Measurements from ENCODE around the gene CHST1. TPM values are rescaled to one million over a fixed set of nuclear protein-coding genes. Genes with fewer than 3 reads are reported as not detected.

The CHST1 gene
- total and polyA plus RNA-seq, 4 donors: 6.0 to 31.0 (median 13.1) TPM

DNA sequence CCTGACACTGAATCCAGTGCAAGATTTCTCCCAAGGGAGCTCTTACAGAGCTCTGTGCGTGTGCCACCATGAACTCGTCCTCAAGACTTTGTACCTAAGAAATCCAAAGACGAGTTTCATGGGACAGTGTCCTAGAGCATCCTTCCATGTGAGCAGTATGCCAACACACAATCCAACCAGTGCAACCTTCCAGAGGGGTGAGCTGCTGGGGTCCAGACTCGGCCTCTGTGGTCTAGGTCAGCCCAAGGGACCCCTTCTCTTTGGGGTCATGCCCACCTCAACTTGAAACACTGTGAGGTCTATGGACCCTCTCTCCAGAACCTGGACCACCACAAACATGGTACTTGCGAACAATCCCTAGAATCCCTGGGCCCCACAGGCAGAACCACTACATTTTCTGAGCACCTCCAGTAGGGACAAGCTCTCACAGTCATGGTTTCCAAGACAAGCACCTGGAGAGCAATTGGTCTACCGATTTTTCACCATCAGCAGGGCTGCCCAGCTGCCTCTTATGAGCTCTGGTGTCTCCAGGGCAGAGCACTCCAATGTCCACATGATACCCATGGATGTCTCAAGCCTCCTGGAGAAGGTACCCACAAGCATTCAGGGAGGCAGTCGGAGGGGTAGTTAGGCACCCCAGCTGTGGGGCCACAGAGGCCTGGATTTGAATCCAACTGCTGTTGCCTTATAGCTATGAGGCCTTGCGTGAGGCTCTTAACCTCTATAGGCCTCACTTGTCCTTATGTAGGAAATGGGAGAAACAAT lies 7.7 kb downstream of the CHST1 start:
- Histone ChIP-seq H3K9me3 (ENCODE audit: control insufficient read depth, low read length) (no peaks in the 10 kb centered on the region), H3K27ac (ENCODE audit: low read depth in 1 of 2, low read length in 2 of 2) (no peak overlapping the region), H3K4me3 (ENCODE audit: low read length in 2 of 2) (no peak overlapping the region), H3K4me1 (ENCODE audit: control insufficient read depth in 1 of 2, insufficient read depth in 2 of 2, low read length in 2 of 2) (no peaks in the 10 kb centered on the region), H3K36me3 (ENCODE audit: control insufficient read depth in 1 of 2, insufficient read depth in 2 of 2, low read length in 1 of 2) (no peaks in the 10 kb centered on the region), H3K27me3 (ENCODE audit: control insufficient read depth in 1 of 2, insufficient read depth in 2 of 2, low read length in 1 of 2) (no peaks in the 10 kb centered on the region)
- intact Hi-C loops (cut with DNase I): loop anchor here (5.0 to 10.0 kb wide), 3 partner anchors 73 to 115 kb away; no protein-coding TSS in a partner anchor
- WGBS, 2 donors: 93% methylated on average over 8 of the region's 8 CpGs
- ATAC-seq (ENCODE audit: low FRiP score): no peak
- peak; percentile 7 to 45 for DNase-seq

DNA sequence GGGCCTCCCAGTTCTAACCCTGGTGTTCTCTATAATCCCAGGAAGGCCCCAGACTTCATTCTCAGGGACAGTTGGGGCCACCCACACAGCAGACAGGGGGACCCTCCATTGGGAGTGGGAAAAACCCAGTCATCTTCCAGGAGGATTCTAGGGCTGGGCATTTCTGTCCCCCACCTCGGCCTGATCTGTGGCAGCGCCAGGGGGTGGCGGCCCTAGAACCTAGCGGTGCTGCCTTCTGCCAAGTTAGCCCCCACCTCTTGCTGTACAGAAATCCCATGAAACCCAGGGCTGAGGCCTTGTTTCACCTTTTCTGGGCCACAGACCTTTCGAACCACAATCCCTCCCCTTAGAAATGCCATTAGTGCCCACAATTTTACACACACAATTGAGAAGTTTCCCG lies 9.6 kb downstream of the CHST1 start:
- Histone ChIP-seq H3K36me3 (ENCODE audit: control insufficient read depth in 1 of 2, insufficient read depth in 2 of 2, low read length in 1 of 2) (no peaks in the 10 kb centered on the region), H3K4me3 (ENCODE audit: low read length in 2 of 2) (no peak overlapping the region), H3K9me3 (ENCODE audit: control insufficient read depth, low read length) (no peaks in the 10 kb centered on the region), H3K27me3 (ENCODE audit: control insufficient read depth in 1 of 2, insufficient read depth in 2 of 2, low read length in 1 of 2) (no peaks in the 10 kb centered on the region), H3K4me1 (ENCODE audit: control insufficient read depth in 1 of 2, insufficient read depth in 2 of 2, low read length in 2 of 2) (no peaks in the 10 kb centered on the region), H3K27ac (ENCODE audit: low read depth in 1 of 2, low read length in 2 of 2) (no peak overlapping the region)
- peak in 1 of 2 donors; percentile 21 for DNase-seq
- 94 to 97% methylated on average over 6 of the region's 6 CpGs for whole genome bisulfite sequencing, 2 donors
- intact Hi-C loops (cut with DNase I): loop anchor here (2.0 to 10.0 kb wide), 5 partner anchors 71 to 285 kb away; no protein-coding TSS in a partner anchor
- ATAC-seq (ENCODE audit: low FRiP score): no peak

DNA sequence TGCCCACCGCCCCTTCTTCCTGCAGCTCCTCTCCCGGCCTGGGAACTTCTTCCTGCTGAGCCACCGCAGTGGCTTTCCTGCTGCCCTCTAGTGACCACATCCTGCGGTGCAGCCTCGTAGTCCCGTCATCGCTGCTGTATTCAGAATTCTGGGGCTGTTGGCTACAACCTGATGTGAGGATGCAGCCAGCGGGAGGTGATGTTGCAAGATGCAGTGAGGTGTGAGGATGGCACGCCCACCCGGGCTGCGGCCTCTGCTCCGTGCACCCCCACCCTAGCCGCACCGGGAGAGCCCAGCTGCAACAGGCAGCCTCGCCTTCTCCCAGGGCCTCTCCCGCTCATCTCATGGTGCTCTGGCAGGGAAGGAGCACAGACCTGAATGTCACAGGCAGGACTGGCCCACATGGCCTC lies 10.1 kb downstream of the CHST1 start:
- Histone ChIP-seq H3K4me3 (ENCODE audit: low read length in 2 of 2) (no peak overlapping the region), H3K4me1 (ENCODE audit: control insufficient read depth in 1 of 2, insufficient read depth in 2 of 2, low read length in 2 of 2) (no peaks in the 10 kb centered on the region), H3K36me3 (ENCODE audit: control insufficient read depth in 1 of 2, insufficient read depth in 2 of 2, low read length in 1 of 2) (no peaks in the 10 kb centered on the region), H3K27ac (ENCODE audit: low read depth in 1 of 2, low read length in 2 of 2) (no peak overlapping the region), H3K27me3 (ENCODE audit: control insufficient read depth in 1 of 2, insufficient read depth in 2 of 2, low read length in 1 of 2) (no peaks in the 10 kb centered on the region), H3K9me3 (ENCODE audit: control insufficient read depth, low read length) (no peaks in the 10 kb centered on the region)
- ATAC-seq (ENCODE audit: low FRiP score) (peak; percentile 82), DNase-seq (peak; percentile 83 to 92)
- WGBS, 2 donors: 15 to 16% methylated on average over 16 of the region's 16 CpGs
- intact Hi-C loops (cut with DNase I): loop anchor here (2.0 to 10.0 kb wide), 5 partner anchors 71 to 285 kb away; no protein-coding TSS in a partner anchor

DNA sequence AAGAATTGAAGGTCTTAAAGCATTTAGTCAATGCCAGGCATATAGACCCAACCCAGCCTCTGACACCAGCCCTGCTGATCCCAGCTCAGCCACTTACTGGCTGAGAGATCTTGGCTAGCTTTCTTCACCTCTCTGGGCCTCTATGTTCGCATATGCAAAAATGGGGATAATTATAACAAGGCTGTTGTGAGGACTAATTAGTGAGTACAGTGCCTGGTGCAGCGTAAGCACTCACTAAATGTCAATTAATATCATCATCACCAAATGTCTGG lies 10.5 kb downstream of the CHST1 start:
- no peaks in the 10 kb centered on the region for H3K9me3 ChIP-seq (ENCODE audit: control insufficient read depth, low read length)
- no peak for ATAC-seq (ENCODE audit: low FRiP score)
- intact Hi-C loops (cut with DNase I): loop anchor here (2.0 to 10.0 kb wide), 5 partner anchors 70 to 284 kb away; no protein-coding TSS in a partner anchor
- peak in 1 of 2 donors; percentile 21 for DNase-seq
- no peak overlapping the region for H3K4me3 ChIP-seq (ENCODE audit: low read length in 2 of 2)
- H3K4me1 ChIP-seq (ENCODE audit: control insufficient read depth in 1 of 2, insufficient read depth in 2 of 2, low read length in 2 of 2): no peaks in the 10 kb centered on the region
- no peaks in the 10 kb centered on the region for H3K36me3 ChIP-seq (ENCODE audit: control insufficient read depth in 1 of 2, insufficient read depth in 2 of 2, low read length in 1 of 2)
- WGBS, 2 donors: 60 to 63% methylated on average over 2 of the region's 2 CpGs
- H3K27me3 ChIP-seq (ENCODE audit: control insufficient read depth in 1 of 2, insufficient read depth in 2 of 2, low read length in 1 of 2): no peaks in the 10 kb centered on the region
- no peak overlapping the region for H3K27ac ChIP-seq (ENCODE audit: low read depth in 1 of 2, low read length in 2 of 2)

DNA sequence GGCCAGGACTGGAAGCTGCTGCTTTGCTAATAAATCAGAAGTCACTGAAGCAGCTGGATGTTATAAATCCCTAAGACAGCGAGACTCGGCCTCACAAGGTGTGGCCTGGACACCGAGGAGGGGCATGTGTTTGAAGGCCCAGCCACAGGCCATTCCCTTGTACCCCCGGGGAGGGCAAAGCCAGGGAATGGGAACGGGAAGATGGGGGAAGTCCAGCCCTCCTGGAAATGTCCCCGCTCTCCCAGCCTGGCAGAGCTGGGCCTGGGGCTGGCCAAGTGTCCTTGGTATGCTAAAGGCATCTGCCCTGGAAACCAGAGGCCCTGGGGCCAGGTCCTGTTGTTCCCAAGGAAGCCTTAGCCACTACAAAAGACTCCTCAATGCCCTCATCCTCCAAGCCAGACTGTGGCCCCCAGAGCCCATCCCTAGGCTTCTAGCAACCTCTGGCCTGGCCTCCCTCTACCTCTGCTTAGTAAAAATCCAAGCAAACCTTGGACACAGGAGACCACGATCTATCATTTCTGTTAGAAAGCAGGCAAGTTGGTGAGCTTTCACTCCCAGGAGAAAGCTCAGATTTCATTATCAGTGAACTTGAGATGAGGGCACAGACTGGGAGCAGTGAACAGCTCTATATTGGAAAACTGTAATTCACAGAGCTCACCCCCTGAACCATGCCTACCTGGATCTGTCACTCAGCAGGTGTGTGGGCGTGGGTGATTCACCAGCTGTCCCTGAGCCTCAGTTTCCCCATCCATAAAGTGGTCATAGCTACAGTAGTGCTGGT lies 11.0 kb downstream of the CHST1 start:
- ATAC-seq (ENCODE audit: low FRiP score) (no peak), DNase-seq (peak; percentile 36 to 70)
- no peaks in the 10 kb centered on the region for H3K27me3 ChIP-seq (ENCODE audit: control insufficient read depth in 1 of 2, insufficient read depth in 2 of 2, low read length in 1 of 2)
- no peak overlapping the region for H3K4me3 ChIP-seq (ENCODE audit: low read length in 2 of 2)
- H3K27ac ChIP-seq (ENCODE audit: low read depth in 1 of 2, low read length in 2 of 2): no peak overlapping the region
- no peaks in the 10 kb centered on the region for H3K36me3 ChIP-seq (ENCODE audit: control insufficient read depth in 1 of 2, insufficient read depth in 2 of 2, low read length in 1 of 2)
- H3K4me1 ChIP-seq (ENCODE audit: control insufficient read depth in 1 of 2, insufficient read depth in 2 of 2, low read length in 2 of 2): no peaks in the 10 kb centered on the region
- intact Hi-C loops (cut with DNase I): loop anchor here (2.0 to 10.0 kb wide), 5 partner anchors 70 to 284 kb away; no protein-coding TSS in a partner anchor
- 32 to 39% methylated on average over 8 of the region's 8 CpGs for WGBS, 2 donors
- H3K9me3 ChIP-seq (ENCODE audit: control insufficient read depth, low read length): no peaks in the 10 kb centered on the region

DNA sequence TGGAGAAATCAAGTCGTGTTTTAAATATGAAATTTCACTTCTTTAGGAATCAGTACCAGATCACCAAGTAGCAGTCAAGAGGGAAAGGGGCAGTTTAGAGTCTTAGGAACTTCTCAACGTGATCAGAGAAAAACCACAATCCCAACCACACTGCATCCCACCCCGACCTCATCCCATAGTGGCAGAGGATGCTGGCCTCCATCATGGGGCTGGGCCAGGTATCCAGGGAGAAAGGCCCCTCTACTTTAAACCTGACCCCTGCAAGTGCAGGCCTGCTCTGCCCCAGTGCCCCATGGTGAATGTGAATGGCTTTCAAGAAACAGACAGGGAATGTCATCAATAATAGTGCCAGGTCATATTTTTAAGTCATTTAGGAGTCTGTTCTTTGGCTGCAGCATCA lies 12.1 kb downstream of the CHST1 start:
- no peaks in the 10 kb centered on the region for H3K9me3 ChIP-seq (ENCODE audit: control insufficient read depth, low read length)
- no peaks in the 10 kb centered on the region for H3K4me1 ChIP-seq (ENCODE audit: control insufficient read depth in 1 of 2, insufficient read depth in 2 of 2, low read length in 2 of 2)
- H3K27me3 ChIP-seq (ENCODE audit: control insufficient read depth in 1 of 2, insufficient read depth in 2 of 2, low read length in 1 of 2): no peaks in the 10 kb centered on the region
- ATAC-seq (ENCODE audit: low FRiP score) (no peak), DNase-seq (peak; percentile 6 to 37)
- 79 to 82% methylated on average over 3 of the region's 3 CpGs for WGBS, 2 donors
- intact Hi-C loops (cut with DNase I): loop anchor here in 1 of 2 donors (10.0 kb wide), 1 partner anchor 68 kb away; no protein-coding TSS in a partner anchor
- no peak overlapping the region for H3K4me3 ChIP-seq (ENCODE audit: low read length in 2 of 2)
- no peak overlapping the region for H3K27ac ChIP-seq (ENCODE audit: low read depth in 1 of 2, low read length in 2 of 2)
- H3K36me3 ChIP-seq (ENCODE audit: control insufficient read depth in 1 of 2, insufficient read depth in 2 of 2, low read length in 1 of 2): no peaks in the 10 kb centered on the region

DNA sequence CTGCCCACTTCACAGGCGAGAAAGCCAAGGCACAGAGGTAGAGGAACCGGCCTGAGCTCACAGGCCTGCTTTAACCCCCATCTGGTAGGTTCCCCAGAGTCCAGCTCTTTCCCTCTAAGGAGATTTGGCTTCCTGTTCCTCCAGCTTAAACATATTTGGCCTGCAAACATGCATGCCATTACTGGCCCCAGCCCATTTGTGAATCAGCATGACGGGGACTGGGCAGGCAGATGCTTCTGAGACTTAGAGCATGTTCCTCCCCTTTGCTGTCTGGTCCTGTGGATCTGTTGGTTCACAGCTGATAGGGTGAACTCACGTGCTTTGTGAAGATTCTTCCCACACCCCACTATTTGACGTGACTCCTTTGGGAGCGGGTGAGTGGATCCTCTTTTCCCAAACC lies 12.6 kb downstream of the CHST1 start:
- DNase-seq (peak; percentile 51 to 80), ATAC-seq (ENCODE audit: low FRiP score) (no peak)
- Histone ChIP-seq H3K27ac (ENCODE audit: low read depth in 1 of 2, low read length in 2 of 2) (no peak overlapping the region), H3K4me3 (ENCODE audit: low read length in 2 of 2) (no peak overlapping the region), H3K36me3 (ENCODE audit: control insufficient read depth in 1 of 2, insufficient read depth in 2 of 2, low read length in 1 of 2) (no peaks in the 10 kb centered on the region), H3K9me3 (ENCODE audit: control insufficient read depth, low read length) (no peaks in the 10 kb centered on the region), H3K27me3 (ENCODE audit: control insufficient read depth in 1 of 2, insufficient read depth in 2 of 2, low read length in 1 of 2) (no peaks in the 10 kb centered on the region), H3K4me1 (ENCODE audit: control insufficient read depth in 1 of 2, insufficient read depth in 2 of 2, low read length in 2 of 2) (no peaks in the 10 kb centered on the region)
- 41 to 60% methylated on average over 6 of the region's 6 CpGs for WGBS, 2 donors
- intact Hi-C loops (cut with DNase I): loop anchor here in 1 of 2 donors (10.0 kb wide), 1 partner anchor 68 kb away; no protein-coding TSS in a partner anchor

DNA sequence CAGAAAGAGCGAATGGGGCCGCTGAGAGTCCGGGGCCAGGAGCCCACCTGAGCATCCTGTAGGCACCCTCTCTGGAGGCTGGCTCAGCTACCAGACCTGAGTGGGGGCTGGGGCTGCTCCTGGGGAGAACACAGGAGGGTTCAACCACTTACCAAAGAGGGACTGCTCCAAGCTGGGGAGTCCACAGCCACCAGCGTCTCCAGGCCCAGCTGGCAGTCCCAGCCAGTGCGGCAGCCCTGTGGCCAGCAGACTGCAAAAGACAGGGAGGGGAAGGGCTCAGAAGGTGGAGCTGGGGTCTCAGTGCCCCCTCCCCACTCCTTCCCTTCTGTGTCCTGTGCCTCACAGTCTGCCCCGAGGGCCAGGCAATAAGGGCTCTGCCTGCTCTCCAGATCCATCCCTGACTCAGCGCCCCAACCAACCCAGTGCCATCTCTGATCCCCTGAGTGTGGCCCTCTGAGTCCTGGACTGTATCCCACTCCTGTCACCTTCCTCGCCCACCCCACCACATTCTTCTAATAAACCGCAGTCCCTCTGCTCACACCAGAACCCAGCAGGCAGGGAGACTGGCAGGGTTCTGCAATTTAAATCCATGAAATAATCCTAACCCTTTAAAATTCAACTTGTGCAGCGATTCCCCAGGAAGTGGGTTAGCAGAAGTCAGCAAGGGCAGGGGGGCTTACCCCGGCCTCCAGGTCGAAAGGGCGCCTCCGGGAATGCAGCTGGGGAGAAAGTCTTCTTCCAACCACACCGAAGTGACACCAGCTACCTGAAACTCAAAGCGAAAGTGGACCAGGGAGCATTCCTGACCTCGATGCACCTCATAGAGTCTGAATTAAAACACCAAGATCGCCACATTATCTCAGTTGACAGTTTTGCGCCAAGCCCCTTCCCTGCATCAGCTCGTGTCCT lies 13.3 kb downstream of the CHST1 start:
- intact Hi-C loops (cut with DNase I): loop anchor here in 1 of 2 donors (10.0 kb wide), 1 partner anchor 67 kb away; no protein-coding TSS in a partner anchor
- 73 to 78% methylated on average over 20 of the region's 20 CpGs for WGBS, 2 donors

More for the DNA sequence above, 13.3 kb downstream of the CHST1 start:
- no peak overlapping the region for H3K27ac ChIP-seq (ENCODE audit: low read depth in 1 of 2, low read length in 2 of 2)
- H3K9me3 ChIP-seq (ENCODE audit: control insufficient read depth, low read length): no peaks in the 10 kb centered on the region
- ATAC-seq (ENCODE audit: low FRiP score) (no peak), DNase-seq (peak; percentile 36 to 63)
- no peak overlapping the region for H3K4me3 ChIP-seq (ENCODE audit: low read length in 2 of 2)
- H3K4me1 ChIP-seq (ENCODE audit: control insufficient read depth in 1 of 2, insufficient read depth in 2 of 2, low read length in 2 of 2): no peaks in the 10 kb centered on the region
- no peaks in the 10 kb centered on the region for H3K36me3 ChIP-seq (ENCODE audit: control insufficient read depth in 1 of 2, insufficient read depth in 2 of 2, low read length in 1 of 2)
- H3K27me3 ChIP-seq (ENCODE audit: control insufficient read depth in 1 of 2, insufficient read depth in 2 of 2, low read length in 1 of 2): no peaks in the 10 kb centered on the region

Measured in aorta (tissue), 5 donors.